ENCODE results near the gene OR4B1.
A peak's percentile ranks its signal among the peaks of the same experiment; 100 is the strongest.

Gene OR4B1

GRCh38 chr11:48216510-48216909 lies at the start of gene OR4B1:
OR4B1 (plus strand) TSS chr11:48216810; CDS start chr11:48216810, 0 bp downstream.
- DNase-seq (ENCODE audit: low read depth) = no peak
- H3K4me3 ChIP-seq (ENCODE audit: low read depth, low read length) = no peak within 1 kb of the TSS
- TF ChIP-seq, protein P1, sequence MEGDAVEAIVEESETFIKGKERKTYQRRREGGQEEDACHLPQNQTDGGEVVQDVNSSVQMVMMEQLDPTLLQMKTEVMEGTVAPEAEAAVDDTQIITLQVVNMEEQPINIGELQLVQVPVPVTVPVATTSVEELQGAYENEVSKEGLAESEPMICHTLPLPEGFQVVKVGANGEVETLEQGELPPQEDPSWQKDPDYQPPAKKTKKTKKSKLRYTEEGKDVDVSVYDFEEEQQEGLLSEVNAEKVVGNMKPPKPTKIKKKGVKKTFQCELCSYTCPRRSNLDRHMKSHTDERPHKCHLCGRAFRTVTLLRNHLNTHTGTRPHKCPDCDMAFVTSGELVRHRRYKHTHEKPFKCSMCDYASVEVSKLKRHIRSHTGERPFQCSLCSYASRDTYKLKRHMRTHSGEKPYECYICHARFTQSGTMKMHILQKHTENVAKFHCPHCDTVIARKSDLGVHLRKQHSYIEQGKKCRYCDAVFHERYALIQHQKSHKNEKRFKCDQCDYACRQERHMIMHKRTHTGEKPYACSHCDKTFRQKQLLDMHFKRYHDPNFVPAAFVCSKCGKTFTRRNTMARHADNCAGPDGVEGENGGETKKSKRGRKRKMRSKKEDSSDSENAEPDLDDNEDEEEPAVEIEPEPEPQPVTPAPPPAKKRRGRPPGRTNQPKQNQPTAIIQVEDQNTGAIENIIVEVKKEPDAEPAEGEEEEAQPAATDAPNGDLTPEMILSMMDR (IDR thresholded peaks at IDR 0.05; ENCODE audit: insufficient read depth, low read depth, low read length, missing control alignments) = no peak

DNA sequence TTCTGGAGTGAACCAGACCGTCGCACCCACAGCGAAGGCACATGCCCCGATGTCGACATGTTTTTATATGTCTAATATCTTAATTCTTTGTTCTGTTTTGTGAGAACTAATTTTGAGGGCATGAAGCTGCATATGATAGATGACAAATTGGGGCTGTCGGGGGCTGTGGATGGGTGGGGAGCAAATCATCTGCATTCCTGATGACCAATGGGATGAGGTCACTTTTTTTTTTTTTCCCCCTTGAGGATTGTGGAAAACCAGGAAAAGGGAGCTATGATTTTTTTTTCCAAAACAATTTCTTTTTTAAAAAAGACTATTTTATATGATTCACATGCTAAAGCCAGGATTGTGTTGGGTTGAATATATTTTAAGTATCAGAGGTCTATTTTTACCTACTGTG lies 49.2 kb upstream of the OR4B1 start:
- DNase-seq (ENCODE audit: low read depth) = no peak
- no peak overlapping the region for H3K4me3 ChIP-seq (ENCODE audit: low read depth, low read length)
- TF ChIP-seq, protein P1 (IDR thresholded peaks at IDR 0.05; ENCODE audit: insufficient read depth, low read depth, low read length, missing control alignments) = no peak

DNA sequence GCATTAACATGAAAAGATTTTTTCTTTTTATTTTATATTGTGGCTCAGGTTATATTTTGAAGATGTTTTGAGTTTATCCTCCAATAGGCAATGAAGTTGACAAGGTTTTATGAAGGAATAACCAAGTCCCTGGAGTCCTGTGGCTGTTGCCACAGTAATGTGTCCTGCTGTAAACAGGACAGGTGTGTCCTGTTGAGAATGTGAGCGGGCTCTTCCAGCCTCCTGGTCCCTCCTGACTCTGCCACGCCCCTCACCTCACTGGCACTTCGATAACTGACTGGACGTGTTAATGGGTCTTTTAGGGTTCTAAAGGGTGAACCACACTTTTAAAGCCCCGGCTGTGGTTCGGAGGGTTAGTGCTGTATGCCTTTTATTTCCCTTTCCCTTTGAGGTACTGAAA lies 47.8 kb upstream of the OR4B1 start:
- H3K4me3 ChIP-seq (ENCODE audit: low read depth, low read length) = no peak overlapping the region
- TF ChIP-seq, protein P1 (IDR thresholded peaks at IDR 0.05; ENCODE audit: insufficient read depth, low read depth, low read length, missing control alignments) = no peak
- no peak for DNase-seq (ENCODE audit: low read depth)

- no peak overlapping the region for H3K4me3 ChIP-seq (ENCODE audit: low read depth, low read length)
- TF ChIP-seq, protein P1 (IDR thresholded peaks at IDR 0.05; ENCODE audit: insufficient read depth, low read depth, low read length, missing control alignments) = no peak
- DNase-seq (ENCODE audit: low read depth) = no peak
These were observed 47.4 kb upstream of the OR4B1 start for GRCh38 chr11:48169259-48169658.

GRCh38 chr11:48169717-48170116 lies 46.9 kb upstream of the OR4B1 start:
- TF ChIP-seq, protein P1 (IDR thresholded peaks at IDR 0.05; ENCODE audit: insufficient read depth, low read depth, low read length, missing control alignments) = no peak
- no peak for DNase-seq (ENCODE audit: low read depth)
- H3K4me3 ChIP-seq (ENCODE audit: low read depth, low read length) = no peak overlapping the region

DNA sequence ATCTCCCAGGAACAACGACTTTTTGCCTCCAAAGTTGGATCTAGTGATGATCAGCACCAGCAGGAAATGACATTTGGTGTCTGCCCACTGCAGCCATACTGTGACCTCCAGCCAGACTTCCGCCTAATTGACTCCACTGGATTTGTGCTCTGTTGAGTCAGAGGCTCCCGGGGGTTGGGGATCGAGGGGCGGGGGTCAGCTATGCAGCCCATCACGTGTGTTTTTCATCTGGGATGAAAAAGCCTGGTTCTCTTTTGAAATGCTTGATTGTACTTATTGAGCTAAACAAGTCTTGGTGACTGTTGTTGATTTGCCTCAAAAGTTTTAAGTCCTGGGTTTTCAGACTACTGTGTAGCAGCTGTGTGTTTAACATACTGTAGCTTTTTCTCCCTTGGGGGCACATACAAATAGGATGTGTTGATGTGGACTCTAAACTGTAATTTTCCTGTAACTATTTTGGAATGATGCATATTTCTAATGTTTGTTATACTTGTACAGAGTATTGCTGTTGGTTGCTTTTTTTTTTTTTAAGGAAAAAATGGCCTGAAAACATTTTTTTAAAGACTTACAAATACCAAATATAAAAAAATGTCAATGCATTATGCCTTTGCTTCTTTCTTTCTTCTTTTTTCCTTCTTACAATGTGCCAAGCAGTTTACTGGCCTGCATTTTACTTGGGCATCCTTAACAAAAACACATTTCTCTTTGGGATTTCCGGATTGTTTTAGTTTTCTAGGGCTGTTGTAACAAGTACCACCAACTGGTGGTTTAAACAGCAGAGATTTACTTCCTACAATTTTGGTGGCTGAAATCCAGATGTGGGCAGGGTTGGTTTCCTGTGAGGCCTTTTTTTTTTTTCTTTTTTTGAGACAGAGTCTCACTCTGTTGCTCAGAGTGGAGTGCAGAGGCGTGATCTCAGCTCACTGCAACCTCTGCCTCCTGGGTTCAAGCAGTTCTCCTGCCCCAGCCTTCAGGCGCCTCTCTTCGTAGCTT lies 46.1 kb upstream of the OR4B1 start:
- peak; percentile 17 for DNase-seq (ENCODE audit: low read depth)
- TF ChIP-seq, protein P1 (IDR thresholded peaks at IDR 0.05; ENCODE audit: insufficient read depth, low read depth, low read length, missing control alignments) = no peak
- H3K4me3 ChIP-seq (ENCODE audit: low read depth, low read length) = no peak overlapping the region
